K562 (cell line): Measurements from ENCODE around the gene TBL2. TPM values are rescaled to one million over a fixed set of nuclear protein-coding genes. Genes with fewer than 3 reads are reported as not detected.
A peak's percentile ranks its signal among the peaks of the same experiment; 100 is the strongest.
"Not testable (repeated sequence)": the region's sequence is repeated elsewhere in the genome, so short reads cannot be mapped to it uniquely, and the experiment has no call there.

Experiments used
- ATAC-seq: fragments of 200-7000 bp; cut with Tn5 transposase; 3 replicates; pipeline ENCODE4 v1.9.1; 2020; ENCODE audit warnings: moderate library complexity
- BruUV-seq: library from RNA; stranded (reverse); fragments of 400-500 nt; replicated peaks from 2 replicates; lab custom pipeline; 2021; lab: Mats Ljungman, UMichigan
- CTCF ChIA-PET: fragments of 300-600 bp; formaldehyde crosslinking; extraction: SDS; loops from one replicate; lab custom pipeline; 2021; ENCODE audit warnings: low intra/inter-chr PET ratio; lab: Yijun Ruan, JAX
- POLR2A ChIA-PET: fragments of 300-600, 350-650 bp; sonication (Branson Sonifier 250); formaldehyde crosslinking; extraction: SDS; loops from one replicate; lab custom pipeline; 2021; ENCODE audit warnings: antibody characterized with exemption, inconsistent platforms; lab: Yijun Ruan, JAX
- DNase-seq, 4 experiments: peaks; one replicate each; pipeline versions ENCODE4 v3.0.0 to v3.0.0-alpha.2; 2011 to 2018; ENCODE audit warnings: low spot score in 3 of 4, mixed read lengths in 3 of 4; ENCODE audit errors: extremely low read depth in 1 of 4
- FAIRE-seq: peaks from 2 replicates; lab custom pipeline; 2011; peaks lifted over from hg19 to GRCh38; lab: Jason Lieb, UNC
- H2AFZ ChIP-seq: 2 replicates; pipeline ENCODE4 v1.6.0; 2011; ENCODE audit warnings: low read depth, low read length, control low read depth, inconsistent platforms
- H3K27ac ChIP-seq: fragments of 200-600 bp; 3 replicates; pipeline ENCODE4 v1.8.0; 2011; ENCODE audit warnings: low read depth, mild to moderate bottlenecking, control low read depth, inconsistent platforms, low read length, moderate library complexity, mixed read lengths; ENCODE audit errors: extremely low read depth
- H3K27me3 ChIP-seq, 2 experiments: fragments of 300-600 bp in 1 of 2; 2 replicates in 1 of 2; 3 replicates in 1 of 2; pipeline versions ENCODE4 v1.6.0 to v1.8.0; 2011; ENCODE audit warnings: inconsistent platforms in 2 of 2, low read length in 2 of 2, mild to moderate bottlenecking in 1 of 2, mixed read lengths in 1 of 2, moderate library complexity in 1 of 2; ENCODE audit not compliant: control insufficient read depth in 2 of 2, insufficient read depth in 2 of 2
- H3K36me3 ChIP-seq: fragments of 300-600 bp; 3 replicates; pipeline ENCODE4 v1.8.0; 2011; ENCODE audit warnings: mild to moderate bottlenecking, low read length, inconsistent platforms; ENCODE audit not compliant: control insufficient read depth, insufficient read depth
- H3K4me1 ChIP-seq, 2 experiments: fragments of 200-600 bp in 1 of 2; replicated peaks in 1 of 2; 2 replicates in 1 of 2; 3 replicates in 1 of 2; pipeline versions ENCODE4 v1.5.1 to v1.8.0; 2011; ENCODE audit warnings: inconsistent platforms in 2 of 2, low read length in 2 of 2, mild to moderate bottlenecking in 1 of 2, mixed read lengths in 1 of 2, moderate library complexity in 1 of 2; ENCODE audit not compliant: control insufficient read depth in 2 of 2, insufficient read depth in 2 of 2
- H3K4me2 ChIP-seq: 2 replicates; pipeline ENCODE4 v1.6.1; 2011; ENCODE audit warnings: low read length, control low read depth, inconsistent platforms, mixed read lengths; ENCODE audit not compliant: insufficient read depth
- H3K4me3 ChIP-seq: fragments of 200-600 bp; sonication (generic), shearing (Covaris generic); 2 replicates; pipeline ENCODE4 v1.5.1; 2016; ENCODE audit warnings: control low read depth, inconsistent platforms
- H3K79me2 ChIP-seq: fragments of 200-600 bp; 3 replicates; pipeline ENCODE4 v1.8.0; 2011; ENCODE audit warnings: low read length, inconsistent platforms; ENCODE audit not compliant: control insufficient read depth, insufficient read depth
- H3K9ac ChIP-seq, 2 experiments: 2 replicates each; pipeline versions ENCODE4 v1.6.0 to v1.6.1; 2011; ENCODE audit warnings: low read depth in 2 of 2, low read length in 2 of 2, control low read depth in 1 of 2, inconsistent platforms in 1 of 2, mild to moderate bottlenecking in 1 of 2, mixed read lengths in 1 of 2; ENCODE audit not compliant: insufficient read depth in 1 of 2
- H3K9me1 ChIP-seq: one replicate; pipeline ENCODE4 v1.6.0; 2011; ENCODE audit warnings: inconsistent platforms, mild to moderate bottlenecking, low read length, moderate library complexity; ENCODE audit not compliant: control insufficient read depth, insufficient read depth
- H3K9me3 ChIP-seq: replicated peaks from 2 replicates; pipeline ENCODE4 v1.5.1; 2011; ENCODE audit warnings: low read depth, low read length, inconsistent platforms; ENCODE audit not compliant: control insufficient read depth, insufficient read depth
- H4K20me1 ChIP-seq: replicated peaks from 2 replicates; pipeline ENCODE4 v1.6.1; 2011; ENCODE audit warnings: low read length, inconsistent platforms, mixed read lengths; ENCODE audit not compliant: control insufficient read depth, insufficient read depth
- BCOR ChIP-seq: fragments of 450-650 bp; IDR thresholded peaks from 2 replicates; pipeline ENCODE4 v1.6.1; 2016
- GTF3C2 ChIP-seq: IDR thresholded peaks from 3 replicates; pipeline ENCODE4 v1.6.1; 2011; ENCODE audit warnings: borderline replicate concordance, mild to moderate bottlenecking, moderate library complexity; ENCODE audit not compliant: insufficient read length; ENCODE audit errors: extremely low read depth
- RBM25 ChIP-seq: fragments of 200-400 bp; formaldehyde crosslinking; IDR thresholded peaks from 2 replicates; pipeline ENCODE4 v1.6.1; 2018; ENCODE audit warnings: low read length, low read depth, moderate library complexity; ENCODE audit not compliant: severe bottlenecking
- ZFP36 ChIP-seq: fragments of 150-350 bp; IDR thresholded peaks from 2 replicates; pipeline ENCODE4 v1.6.1; 2018; ENCODE audit warnings: low read length, low read depth; ENCODE audit not compliant: partially characterized antibody
- ZNF384 ChIP-seq: IDR thresholded peaks from 2 replicates; pipeline ENCODE4 v1.6.1; 2012; ENCODE audit warnings: low read depth, low read length, improper control_type of control experiment
- ZNF436 ChIP-seq: fragments of 250-450, 450-650 bp; sonication (Bioruptor Pico); formaldehyde crosslinking; IDR thresholded peaks from 2 replicates; pipeline ENCODE4 v1.7.0; 2020; ENCODE audit warnings: mild to moderate bottlenecking
- WGBS: fragments of 100-300 bp; shearing (Covaris generic); methylation state at CpG from one replicate; pipeline ENCODE4 v1.1.6; 2016; ENCODE audit warnings: low coverage, mixed read lengths; ENCODE audit not compliant: insufficient coverage; ENCODE audit errors: missing lambda C conversion rate; 5-methylcytosine and 5-hydroxymethylcytosine counted together
- in situ Hi-C: fragments of 300-500 bp; cut with MboI; formaldehyde crosslinking; loops from 4 replicates; pipeline ENCODE4 v1.15.0; 2018; ENCODE audit warnings: inconsistent platforms, mixed read lengths
- intact Hi-C: fragments of 100-400 bp; cut with micrococcal nuclease; formaldehyde crosslinking; loops from 2 replicates; pipeline ENCODE4 v1.14.2; 2022
- polyA plus RNA-seq, 8 experiments: library from polyadenylated mRNA; depleted of rRNA in 4 of 8; stranded (reverse) in 5 of 8; unstranded in 3 of 8; fragments of >200 nt; fragmentation: Nextera tagmentation in 2 of 8; fragmentation: Illumina TruSeq in 1 of 8; extraction: Ambion mirVana in 2 of 8; extraction: Trizol in 1 of 8; gene quantifications; 2 replicates each; pipeline versions ENCODE4 v1.2.1 to v1.2.3, GENCODE V29; 2011 to 2014; ENCODE audit warnings: inconsistent platforms in 1 of 8, missing spikeins in 1 of 8
- total RNA-seq, 7 experiments: library from RNA; depleted of rRNA in 6 of 7; stranded (reverse); fragments of >200 nt in 6 of 7; fragmentation: Illumina TruSeq in 2 of 7; extraction: Trizol in 2 of 7; gene quantifications; 2 replicates each; pipeline versions ENCODE4 v1.2.1 to v1.2.3, GENCODE V29; 2011 to 2021; ENCODE audit warnings: low replicate concordance in 1 of 7

Gene TBL2
- total and polyA plus RNA-seq, 9 of the 15 experiments (the other 6 are each of a cell fraction or from before 2014, with no cell fraction given) = 2.5 to 123 (median 49.2) TPM

- FAIRE-seq, DNase-seq, H3K79me2 ChIP-seq, H3K9me3 ChIP-seq, H3K4me3 ChIP-seq, H2AFZ ChIP-seq, H4K20me1 ChIP-seq, H3K27ac ChIP-seq, H3K36me3 ChIP-seq, H3K9ac ChIP-seq, BruUV-seq, ATAC-seq, H3K4me2 ChIP-seq, H3K9me1 ChIP-seq, H3K27me3 ChIP-seq: not testable (repeated sequence)
- H3K4me1 ChIP-seq = peaks cover 3 to 35% of the 10 kb centered on the region in 2 experiments; a peak in 4 of 5 replicates
- in situ Hi-C loops = loop anchor here (5.0 kb wide), 2 partner anchors 125 to 245 kb away; no protein-coding TSS in a partner anchor
- POLR2A ChIA-PET = interaction anchor here (0.7 to 1.1 kb wide), 2 partner anchors 9 to 127 kb away, joined by 3 to 4 read pairs; no protein-coding TSS in a partner anchor
- CTCF ChIA-PET = interaction anchor here (1.0 to 2.1 kb wide), 4 partner anchors 60 to 786 kb away, joined by 3 to 24 read pairs (median 8); partner anchors contain the start of gene VPS37D
- TF ChIP-seq ZFP36 (peak; percentile 97), ZNF436 (peak; percentile 64; the same call in 1 of the 2 replicates), BCOR (peak; percentile 41; the same call in 1 of the 2 replicates), GTF3C2 (peak; percentile 20), RBM25 (peak; percentile 66), ZNF384 (peak; percentile 66; the same call in 1 of the 2 replicates)
- intact Hi-C loops = loop anchor here (1.0 kb wide), 1 partner anchor 118 kb away; no protein-coding TSS in a partner anchor
- WGBS = 40% methylated on average over 3 of the region's 5 CpGs
Observed at GRCh38 chr7:73607692-73607983, 29.3 kb upstream of the TBL2 start.
